Ectodermal cell (in vitro differentiated cells): ENCODE data around the gene TRIM5.
"Not testable (repeated sequence)": the region's sequence is repeated elsewhere in the genome, so short reads cannot be mapped to it uniquely, and the experiment has no call there.

Experiments
- H3K27ac ChIP-seq: 2 replicates; pipeline ENCODE4 v1.7.0; 2013; ENCODE audit warnings: mild to moderate bottlenecking, low read depth, low read length; ENCODE audit not compliant: insufficient read depth, poor library complexity, severe bottlenecking
- H3K27me3 ChIP-seq: 2 replicates; pipeline ENCODE4 v1.7.0; 2013; ENCODE audit warnings: mild to moderate bottlenecking, low read length; ENCODE audit not compliant: insufficient read depth, control insufficient read depth, poor library complexity, severe bottlenecking
- H3K36me3 ChIP-seq: one replicate; pipeline ENCODE4 v1.7.0; 2013; ENCODE audit warnings: low read length; ENCODE audit not compliant: control insufficient read depth, insufficient read depth
- H3K4me1 ChIP-seq: one replicate; pipeline ENCODE4 v1.7.0; 2013; ENCODE audit warnings: low read length; ENCODE audit not compliant: control insufficient read depth, insufficient read depth
- H3K4me3 ChIP-seq: 2 replicates; pipeline ENCODE4 v1.7.0; 2013; ENCODE audit warnings: low read depth, low read length, control low read depth; ENCODE audit not compliant: insufficient read depth
- H3K9me3 ChIP-seq: 2 replicates; pipeline ENCODE4 v1.7.0; 2013; ENCODE audit warnings: mild to moderate bottlenecking, low read length, moderate library complexity; ENCODE audit not compliant: control insufficient read depth
- WGBS, 2 experiments: methylation state at CpG; one replicate each; pipeline ENCODE4 v1.1.7; 2013; ENCODE audit warnings: missing lambda C conversion rate in 2 of 2; 5-methylcytosine and 5-hydroxymethylcytosine counted together

TRIM5 gene

GRCh38 chr11:5690216-5690615 is 5.3 kb upstream of the TRIM5 start:
- Histone ChIP-seq H3K4me3 (no peak overlapping the region), H3K27me3 (no peaks in the 10 kb centered on the region), H3K27ac (no peak overlapping the region), H3K36me3 (no peaks in the 10 kb centered on the region), H3K9me3 (no peaks in the 10 kb centered on the region), H3K4me1 (no peaks in the 10 kb centered on the region)
- 76 to 79% methylated on average over 3 to 5 of the region's 5 CpGs for WGBS, 2 experiments

DNA sequence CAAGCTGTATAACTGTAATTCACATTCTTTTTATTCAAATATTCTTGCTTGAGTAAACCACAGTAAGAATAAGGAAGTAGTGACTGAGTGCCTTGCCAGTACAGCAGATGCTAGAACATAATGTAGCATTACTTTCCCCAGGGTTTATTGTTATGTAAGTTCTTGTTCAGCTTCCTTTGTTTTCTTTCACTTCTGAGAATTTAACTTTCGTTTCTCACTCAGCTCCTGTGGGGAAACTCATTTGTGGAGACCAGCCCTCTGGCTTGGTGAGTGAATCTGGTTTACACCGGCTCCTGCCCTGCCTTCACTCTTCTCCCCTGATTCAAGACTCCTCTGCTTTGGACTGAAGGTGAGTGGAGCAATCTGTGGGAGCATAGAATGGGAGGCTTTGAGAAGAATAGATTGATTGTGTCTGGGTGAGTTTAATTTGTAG is 4.7 kb upstream of the TRIM5 start, which contains the start of gene TRIM22:
Gene TRIM22, plus strand, starts transcription at position 240 of the 433 bp plus-strand sequence. CDS start 6,443 bp downstream, outside the sequence.
- H3K4me3 ChIP-seq, result no peak within 1 kb of the TSS
- WGBS, 2 experiments, result 13 to 19% methylated on average over 2 of the region's 2 CpGs

DNA sequence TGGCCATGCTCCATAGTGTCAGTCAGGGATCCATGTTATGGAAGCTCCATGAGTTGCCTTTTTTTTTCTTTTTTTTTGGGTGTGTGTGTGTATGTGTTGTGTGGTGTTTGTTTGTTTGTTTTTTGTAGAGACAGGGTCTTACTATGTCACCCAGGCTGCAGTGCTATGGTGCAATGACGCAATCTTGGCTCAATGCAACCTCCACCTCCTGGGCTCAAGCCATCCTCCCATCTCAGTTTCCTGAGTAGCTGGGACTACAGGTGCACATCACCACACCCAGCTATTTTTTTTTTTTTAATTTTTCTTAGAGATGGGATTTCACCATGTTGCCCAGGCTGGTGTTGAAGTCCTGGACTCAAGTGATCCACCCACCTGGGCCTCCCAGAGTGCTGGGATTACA is 3.6 kb upstream of the TRIM5 start:
- no peaks in the 10 kb centered on the region for H3K9me3 ChIP-seq
- peaks cover 5% of the 10 kb centered on the region for H3K4me1 ChIP-seq
- H3K27me3 ChIP-seq, result no peaks in the 10 kb centered on the region
- 86 to 100% methylated on average over 1 of the region's 1 CpG for WGBS, 2 experiments
- no peak overlapping the region for H3K27ac ChIP-seq
- H3K36me3 ChIP-seq, result no peaks in the 10 kb centered on the region
- H3K4me3 ChIP-seq, result no peak overlapping the region

More for the DNA sequence above, 4.7 kb upstream of the TRIM5 start, which contains the start of gene TRIM22:
- Histone ChIP-seq H3K36me3 (no peaks in the 10 kb centered on the region), H3K4me1 (no peaks in the 10 kb centered on the region), H3K9me3 (no peaks in the 10 kb centered on the region), H3K27me3 (no peaks in the 10 kb centered on the region), H3K27ac (peak within 1 kb of the TSS; percentile 22)

DNA sequence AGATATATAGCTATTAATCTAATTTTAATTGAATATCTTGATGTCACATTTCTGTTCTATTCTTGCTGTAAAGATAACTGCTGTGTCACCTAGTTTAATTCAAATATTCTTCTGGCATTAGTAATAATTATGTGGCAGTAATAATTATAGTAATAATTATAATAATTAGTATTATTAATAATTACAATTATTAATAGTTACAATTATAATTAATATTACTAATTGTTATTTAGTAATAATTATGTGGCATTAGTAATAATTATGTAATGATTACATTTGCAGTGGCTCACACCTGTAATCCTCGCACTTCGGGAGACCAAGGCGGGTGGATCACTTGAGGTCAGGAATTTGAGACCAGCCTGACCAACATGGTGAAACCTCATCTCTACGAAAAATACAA is 1.6 kb upstream of the TRIM5 start:
- H3K27ac ChIP-seq, result no peak overlapping the region
- no peaks in the 10 kb centered on the region for H3K36me3 ChIP-seq
- no peaks in the 10 kb centered on the region for H3K27me3 ChIP-seq
- 89 to 97% methylated on average over 4 of the region's 4 CpGs for WGBS, 2 experiments
- H3K9me3 ChIP-seq, result no peaks in the 10 kb centered on the region
- H3K4me1 ChIP-seq, result peaks cover 5% of the 10 kb centered on the region
- H3K4me3 ChIP-seq, result no peak overlapping the region

DNA sequence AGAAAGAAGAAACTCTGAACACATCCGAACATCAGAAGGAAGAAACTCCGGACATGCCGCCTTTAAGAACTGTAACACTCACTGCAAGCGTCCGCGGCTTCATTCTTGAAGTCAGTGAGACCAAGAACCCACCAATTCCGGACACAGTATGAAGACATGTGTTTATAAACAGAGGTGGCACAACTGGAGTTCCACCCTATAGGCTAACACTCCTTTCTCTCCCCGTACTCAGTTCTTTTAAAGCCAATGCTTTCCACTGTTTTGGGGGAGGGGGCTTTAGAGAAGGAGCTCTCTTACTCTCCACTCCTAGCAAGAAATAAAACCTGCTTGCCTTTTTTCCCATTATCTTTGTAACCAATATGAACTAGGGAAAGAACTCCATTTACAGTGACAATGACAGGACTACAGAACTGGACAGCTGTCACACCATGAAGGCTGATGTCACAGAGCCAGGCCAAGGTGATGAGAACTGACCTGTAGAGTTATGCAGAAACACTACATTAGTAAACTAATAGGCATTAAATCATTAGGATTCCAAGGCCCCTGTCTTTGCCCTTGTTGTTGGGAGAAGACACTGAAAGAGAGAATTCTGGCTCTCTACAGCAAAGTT is 733 bp downstream of the TRIM5 start:
- WGBS, 2 experiments, result 92 to 94% methylated on average over 7 to 8 of the region's 8 CpGs
- Histone ChIP-seq H3K36me3 (no peaks in the 10 kb centered on the region), H3K4me3 (peak overlapping the region; percentile 38), H3K27ac (peak overlapping the region; percentile 98), H3K9me3 (no peaks in the 10 kb centered on the region), H3K27me3 (no peaks in the 10 kb centered on the region), H3K4me1 (peaks cover 5% of the 10 kb centered on the region)

DNA sequence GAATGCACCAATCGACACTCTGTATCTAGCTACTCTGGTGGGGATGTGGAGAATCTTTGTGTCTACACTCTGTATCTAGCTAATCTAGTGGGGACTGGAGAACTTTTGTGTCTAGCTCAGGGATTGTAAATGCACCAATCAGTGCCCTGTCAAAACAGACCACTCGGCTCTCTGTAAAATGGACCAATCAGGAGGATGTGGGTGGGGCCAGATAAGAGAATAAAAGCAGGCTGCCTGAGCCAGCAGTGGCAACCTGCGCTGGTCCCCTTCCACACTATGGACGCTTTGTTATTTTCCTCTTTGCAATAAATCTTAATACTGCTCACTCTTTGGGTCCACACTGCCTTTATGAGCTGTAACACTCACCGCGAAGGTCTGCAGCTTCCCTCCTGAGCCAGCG is 1.3 kb downstream of the TRIM5 start:
- not testable (repeated sequence) for H3K27ac ChIP-seq, H3K9me3 ChIP-seq, H3K4me1 ChIP-seq, H3K4me3 ChIP-seq, H3K36me3 ChIP-seq, H3K27me3 ChIP-seq
- WGBS, 2 experiments, result 91 to 93% methylated on average over 7 of the region's 7 CpGs

DNA sequence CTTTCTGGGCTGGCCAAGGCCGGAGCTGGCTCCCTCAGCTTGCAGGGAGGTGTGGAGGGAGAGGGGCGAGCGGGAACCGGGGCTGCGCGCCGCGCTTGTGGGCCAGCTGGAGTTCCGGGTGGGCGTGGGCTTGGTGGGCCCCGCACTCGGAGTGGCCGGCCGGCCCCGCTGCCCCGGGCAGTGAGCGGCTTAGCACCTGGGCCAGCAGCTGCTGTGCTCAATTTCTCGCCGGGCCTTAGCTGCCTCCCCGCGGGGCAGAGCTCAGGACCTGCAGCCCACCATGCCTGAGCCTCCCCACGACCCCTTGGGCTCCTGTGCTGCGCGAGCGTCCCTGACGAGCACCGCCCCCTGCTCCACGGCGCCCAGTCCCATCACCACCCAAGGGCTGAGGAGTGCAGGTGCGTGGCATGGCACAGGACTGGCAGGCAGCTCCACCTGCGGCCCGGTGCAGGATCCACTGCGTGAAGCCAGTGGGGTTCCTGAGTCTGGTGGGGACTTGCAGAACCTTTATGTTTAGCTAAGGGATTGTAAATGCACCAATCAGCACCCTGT is 1.9 kb downstream of the TRIM5 start:
- WGBS, 2 experiments, result 89 to 94% methylated on average over 32 to 33 of the region's 33 CpGs
- H3K27ac ChIP-seq, H3K9me3 ChIP-seq, H3K36me3 ChIP-seq, H3K4me3 ChIP-seq, H3K27me3 ChIP-seq, H3K4me1 ChIP-seq: not testable (repeated sequence)

DNA sequence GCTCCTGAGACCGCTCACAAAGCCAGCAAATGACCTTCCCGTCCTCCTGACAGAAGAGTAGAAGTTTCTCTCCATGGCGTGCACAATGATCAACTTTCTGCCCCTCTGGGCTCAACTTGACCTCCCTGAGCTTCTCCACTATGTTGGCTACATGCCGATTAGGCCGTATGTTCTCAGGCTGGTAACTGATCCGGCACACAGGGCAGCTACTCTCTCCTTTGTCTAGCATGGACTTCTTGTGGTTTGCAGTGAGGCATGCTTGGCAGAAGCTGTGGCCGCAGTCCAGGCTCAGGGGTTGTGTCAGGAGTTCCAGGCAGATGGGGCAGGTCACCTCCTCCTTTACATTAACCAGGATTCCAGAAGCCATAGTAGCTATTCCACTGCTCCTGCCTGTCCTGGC is 5.1 kb downstream of the TRIM5 start:
- Histone ChIP-seq H3K27me3 (no peaks in the 10 kb centered on the region), H3K4me1 (peaks cover 5% of the 10 kb centered on the region), H3K36me3 (peaks cover 13% of the 10 kb centered on the region), H3K27ac (no peak overlapping the region), H3K9me3 (no peaks in the 10 kb centered on the region), H3K4me3 (no peak overlapping the region)
- 94 to 96% methylated on average over 7 of the region's 7 CpGs for whole genome bisulfite sequencing, 2 experiments

- Histone ChIP-seq H3K27ac (no peak overlapping the region), H3K4me1 (no peaks in the 10 kb centered on the region), H3K36me3 (peaks cover 13% of the 10 kb centered on the region), H3K4me3 (no peak overlapping the region), H3K9me3 (no peaks in the 10 kb centered on the region), H3K27me3 (no peaks in the 10 kb centered on the region)
- 96 to 98% methylated on average over 4 of the region's 4 CpGs for WGBS, 2 experiments
Measured at GRCh38 chr11:5674391-5674790, 10.5 kb downstream of the TRIM5 start.

DNA sequence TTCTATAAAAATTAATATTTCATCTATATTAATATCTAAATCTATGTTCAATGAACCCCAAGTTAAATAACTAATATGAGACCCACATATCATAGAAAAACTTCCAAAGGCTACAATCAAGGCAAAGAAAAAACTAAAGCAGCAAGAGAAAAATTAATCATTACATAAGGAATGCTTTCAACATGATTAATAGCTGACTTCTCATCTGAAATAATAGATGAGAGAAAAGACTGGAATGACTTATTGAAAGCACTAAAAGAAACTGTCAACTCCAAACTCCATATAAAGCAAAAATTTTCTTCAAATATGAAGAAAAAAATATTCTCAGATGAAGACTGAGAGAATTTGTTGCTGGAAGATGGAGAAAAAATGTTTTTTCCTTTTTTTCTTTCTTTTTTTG is 13.0 kb downstream of the TRIM5 start:
- Histone ChIP-seq H3K27me3 (no peaks in the 10 kb centered on the region), H3K4me1 (no peaks in the 10 kb centered on the region), H3K27ac (no peak overlapping the region), H3K36me3 (no peaks in the 10 kb centered on the region), H3K9me3 (no peaks in the 10 kb centered on the region), H3K4me3 (no peak overlapping the region)
